HL-60 (cell line): Measurements from ENCODE around the gene YKT6.
A peak's percentile ranks its signal among the peaks of the same experiment; 100 is the strongest.

Experiments used
- DNase-seq, 2 experiments: peaks; one replicate each; pipeline ENCODE4 v3.0.0-alpha.2; 2010 to 2020; ENCODE audit warnings: low read depth in 1 of 2, low spot score in 1 of 2
- H3K27ac ChIP-seq: fragments of 250-450 bp; sonication (Bioruptor Pico); replicated peaks from 2 replicates; pipeline ENCODE4 v1.5.1; 2020; ENCODE audit warnings: mild to moderate bottlenecking, moderate library complexity
- H3K27me3 ChIP-seq: fragments of 250-450 bp; sonication (Bioruptor Pico); 2 replicates; pipeline ENCODE4 v1.5.1; 2021; ENCODE audit warnings: mild to moderate bottlenecking, moderate library complexity; ENCODE audit not compliant: insufficient read depth, poor library complexity, severe bottlenecking
- H3K4me3 ChIP-seq: replicated peaks from 2 replicates; pipeline ENCODE4 v1.5.1; 2011; ENCODE audit warnings: mild to moderate bottlenecking, control low read depth, low read length; ENCODE audit not compliant: insufficient read depth
- CTCF ChIP-seq: IDR thresholded peaks from one replicate; pipeline ENCODE4 v1.5.1; 2011; ENCODE audit warnings: low read length, control low read depth, inconsistent platforms; ENCODE audit not compliant: insufficient read depth
- GABPA ChIP-seq: IDR thresholded peaks from 2 replicates; pipeline ENCODE4 v1.6.1; 2012; ENCODE audit warnings: low read depth
- POLR2AphosphoS5 ChIP-seq: IDR thresholded peaks from 2 replicates; pipeline ENCODE4 v1.6.1; 2012; ENCODE audit warnings: low read depth
- REST ChIP-seq: IDR thresholded peaks from 2 replicates; pipeline ENCODE4 v1.6.1; 2012; ENCODE audit warnings: low read depth; ENCODE audit not compliant: insufficient replicate concordance
- SPI1 ChIP-seq: IDR thresholded peaks from 2 replicates; pipeline ENCODE4 v1.6.1; 2012; ENCODE audit warnings: low read depth, mild to moderate bottlenecking, borderline replicate concordance

The YKT6 gene

GRCh38 chr7:44240376-44240775, 39.6 kb downstream of the YKT6 start:
- TF ChIP-seq CTCF (no peak), GABPA (no peak), REST (no peak), POLR2AphosphoS5 (no peak), SPI1 (no peak)
- no peak overlapping the region for H3K4me3 ChIP-seq
- no peaks in the 10 kb centered on the region for H3K27me3 ChIP-seq
- H3K27ac ChIP-seq, result no peak overlapping the region
- DNase-seq, result no peak

GRCh38 chr7:44240983-44241510, 40.3 kb downstream of the YKT6 start:
- Histone ChIP-seq H3K27me3 (no peaks in the 10 kb centered on the region), H3K4me3 (0 out of 2 replicates have a peak overlapping the region, but pooled peaks have one; percentile 24), H3K27ac (peak overlapping the region; percentile 49; the same call in 1 of the 2 replicates)
- peak; percentile 38; the same call in 1 of the 2 replicates for TF ChIP-seq POLR2AphosphoS5
- TF ChIP-seq CTCF, result peak; percentile 73
- no peak for TF ChIP-seq SPI1
- DNase-seq, result peak; percentile 61 to 82

- Histone ChIP-seq H3K27ac (no peak overlapping the region), H3K4me3 (no peak overlapping the region), H3K27me3 (no peaks in the 10 kb centered on the region)
- DNase-seq, result no peak
- TF ChIP-seq SPI1 (no peak), REST (no peak), CTCF (no peak), GABPA (no peak), POLR2AphosphoS5 (no peak)
Observed at GRCh38 chr7:44242091-44242490, 41.3 kb downstream of the YKT6 start.

- TF ChIP-seq REST, result no peak
- TF ChIP-seq CTCF, result peak; percentile 9
- H3K27me3 ChIP-seq, result no peaks in the 10 kb centered on the region
- H3K4me3 ChIP-seq, result no peak overlapping the region
- no peak overlapping the region for H3K27ac ChIP-seq
- peak in 1 of 2 experiments; percentile 7 for DNase-seq
Observed at GRCh38 chr7:44244282-44244681, 43.5 kb downstream of the YKT6 start.
